Trophoblast cell (in vitro differentiated cells and primary cell): ENCODE data around the gene NFIB.

ENCODE experiments used
- DNase-seq, 2 donors: peaks; one replicate each; pipeline ENCODE4 v3.0.0-alpha.2; 2016
- H2AFZ ChIP-seq: 2 replicates; pipeline ENCODE4 v1.6.1; 2013; ENCODE audit warnings: low read length, moderate library complexity, mild to moderate bottlenecking; ENCODE audit not compliant: insufficient read depth, poor library complexity
- H2AK5ac ChIP-seq: 2 replicates; pipeline ENCODE4 v1.6.1; 2013; ENCODE audit warnings: mild to moderate bottlenecking, low read length
- H2BK120ac ChIP-seq: 2 replicates; pipeline ENCODE4 v1.6.1; 2013; ENCODE audit warnings: low read length, mild to moderate bottlenecking, moderate library complexity; ENCODE audit not compliant: insufficient read depth, poor library complexity
- H2BK12ac ChIP-seq: 2 replicates; pipeline ENCODE4 v1.6.1; 2013; ENCODE audit warnings: mild to moderate bottlenecking, low read length, moderate library complexity
- H2BK5ac ChIP-seq: 2 replicates; pipeline ENCODE4 v1.6.1; 2013; ENCODE audit warnings: low read length, low read depth, moderate library complexity, mild to moderate bottlenecking; ENCODE audit not compliant: poor library complexity
- H3K14ac ChIP-seq: 2 replicates; pipeline ENCODE4 v1.6.1; 2013; ENCODE audit warnings: mild to moderate bottlenecking, low read length
- H3K18ac ChIP-seq: 2 replicates; pipeline ENCODE4 v1.6.1; 2013; ENCODE audit warnings: mild to moderate bottlenecking, low read length
- H3K23ac ChIP-seq: 2 replicates; pipeline ENCODE4 v1.6.1; 2013; ENCODE audit warnings: low read length
- H3K27ac ChIP-seq: 2 replicates; pipeline ENCODE4 v1.5.1; 2013; ENCODE audit warnings: low read depth, mild to moderate bottlenecking, inconsistent platforms, low read length, moderate library complexity
- H3K27me3 ChIP-seq: 2 replicates; pipeline ENCODE4 v1.6.1; 2013; ENCODE audit warnings: inconsistent platforms, mild to moderate bottlenecking, low read length, moderate library complexity; ENCODE audit not compliant: insufficient read depth
- H3K36me3 ChIP-seq, 2 experiments: 1 replicate in 1 of 2; 2 replicates in 1 of 2; pipeline ENCODE4 v1.6.1; 2013; ENCODE audit warnings: low read length in 2 of 2, mild to moderate bottlenecking in 2 of 2, moderate library complexity in 1 of 2; ENCODE audit not compliant: insufficient read depth in 2 of 2, control insufficient read depth in 1 of 2
- H3K4ac ChIP-seq: 2 replicates; pipeline ENCODE4 v1.6.1; 2013; ENCODE audit warnings: low read depth, mild to moderate bottlenecking, low read length, moderate library complexity
- H3K4me1 ChIP-seq, 2 experiments: 1 replicate in 1 of 2; 2 replicates in 1 of 2; pipeline ENCODE4 v1.6.1; 2013; ENCODE audit warnings: low read length in 2 of 2, mild to moderate bottlenecking in 2 of 2, moderate library complexity in 1 of 2; ENCODE audit not compliant: insufficient read depth in 2 of 2, control insufficient read depth in 1 of 2
- H3K4me2 ChIP-seq: 2 replicates; pipeline ENCODE4 v1.6.1; 2013; ENCODE audit warnings: inconsistent platforms, mild to moderate bottlenecking, low read length, moderate library complexity
- H3K4me3 ChIP-seq: 2 replicates; pipeline ENCODE4 v1.5.1; 2013; ENCODE audit warnings: mild to moderate bottlenecking, low read depth, low read length, inconsistent platforms
- H3K79me1 ChIP-seq: one replicate; pipeline ENCODE4 v1.6.1; 2013; ENCODE audit warnings: low read length
- H3K79me2 ChIP-seq: 2 replicates; pipeline ENCODE4 v1.6.1; 2013; ENCODE audit warnings: low read length, mild to moderate bottlenecking; ENCODE audit not compliant: control insufficient read depth, insufficient read depth, poor library complexity
- H3K9ac ChIP-seq: 2 replicates; pipeline ENCODE4 v1.6.1; 2013; ENCODE audit warnings: mild to moderate bottlenecking, low read length
- H3K9me3 ChIP-seq: 2 replicates; pipeline ENCODE4 v1.6.1; 2013; ENCODE audit warnings: low read depth, mild to moderate bottlenecking, control low read depth, inconsistent platforms, low read length; ENCODE audit not compliant: insufficient read depth
- H4K12ac ChIP-seq: 2 replicates; pipeline ENCODE4 v1.6.1; 2013; ENCODE audit warnings: low read depth, mild to moderate bottlenecking, low read length, moderate library complexity
- H4K8ac ChIP-seq: 2 replicates; pipeline ENCODE4 v1.6.1; 2013; ENCODE audit warnings: low read depth, mild to moderate bottlenecking, low read length, moderate library complexity
- H4K91ac ChIP-seq: one replicate; pipeline ENCODE4 v1.6.1; 2013; ENCODE audit warnings: low read depth, mild to moderate bottlenecking, low read length, moderate library complexity
- WGBS: extraction: QIAGEN DNeasy Blood & Tissue Kit; methylation state at CpG from one replicate; pipeline ENCODE4 v1.1.7; 2013; ENCODE audit warnings: missing lambda C conversion rate; ENCODE audit not compliant: insufficient read length, insufficient coverage; ENCODE audit errors: extremely low coverage; 5-methylcytosine and 5-hydroxymethylcytosine counted together

The NFIB gene

DNA sequence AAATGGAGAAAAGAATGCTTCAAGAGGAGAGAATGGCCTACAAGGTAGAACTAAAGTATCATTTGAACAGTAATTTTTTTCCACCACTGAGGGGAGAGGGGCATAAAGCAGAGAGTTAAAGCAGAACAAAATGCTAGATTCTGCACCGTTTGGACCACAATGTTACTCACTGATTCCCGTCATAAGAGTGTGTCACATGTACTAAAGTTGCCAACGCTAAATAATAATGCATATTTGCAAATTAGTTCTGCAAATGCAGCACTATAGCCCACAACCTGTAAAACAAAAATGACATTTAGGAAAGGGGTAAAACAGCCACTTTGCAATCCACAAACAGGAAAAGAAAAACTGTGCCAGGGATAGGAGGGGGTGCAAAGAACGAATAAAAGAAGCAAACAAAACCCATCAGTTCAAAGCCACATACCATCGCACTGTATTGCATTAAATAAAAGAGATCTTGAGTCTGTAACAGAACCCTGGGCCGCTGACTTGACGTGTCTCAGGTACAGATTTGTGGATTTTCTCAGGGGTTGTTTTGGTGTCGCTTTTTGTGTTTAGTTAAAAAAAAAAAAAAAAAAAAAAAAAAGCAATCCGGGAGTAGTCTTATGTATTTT is 7.7 kb upstream of the NFIB start:
- Histone ChIP-seq H3K79me1 (peaks cover 9% of the 10 kb centered on the region), H2BK12ac (no peak overlapping the region), H3K4me2 (peak overlapping the region; percentile 61), H3K9ac (no peak overlapping the region), H2BK120ac (no peak overlapping the region), H3K79me2 (peaks cover 8% of the 10 kb centered on the region), H4K8ac (no peak overlapping the region), H3K27me3 (no peaks in the 10 kb centered on the region), H2BK5ac (no peak overlapping the region), H3K4me3 (no peak overlapping the region), H3K18ac (no peak overlapping the region), H3K27ac (no peak overlapping the region), H3K4me1 (no peaks in the 10 kb centered on the region), H3K23ac (no peak overlapping the region), H3K14ac (no peak overlapping the region), H4K91ac (peak overlapping the region; percentile 75), H4K12ac (no peak overlapping the region), H2AFZ (no peak overlapping the region), H3K4ac (no peak overlapping the region), H3K36me3 (no peaks in the 10 kb centered on the region), H2AK5ac (no peak overlapping the region), H3K9me3 (no peaks in the 10 kb centered on the region)
- WGBS: no CpG with 5 or more reads among the region's 9 CpGs
- DNase-seq: no peak

DNA sequence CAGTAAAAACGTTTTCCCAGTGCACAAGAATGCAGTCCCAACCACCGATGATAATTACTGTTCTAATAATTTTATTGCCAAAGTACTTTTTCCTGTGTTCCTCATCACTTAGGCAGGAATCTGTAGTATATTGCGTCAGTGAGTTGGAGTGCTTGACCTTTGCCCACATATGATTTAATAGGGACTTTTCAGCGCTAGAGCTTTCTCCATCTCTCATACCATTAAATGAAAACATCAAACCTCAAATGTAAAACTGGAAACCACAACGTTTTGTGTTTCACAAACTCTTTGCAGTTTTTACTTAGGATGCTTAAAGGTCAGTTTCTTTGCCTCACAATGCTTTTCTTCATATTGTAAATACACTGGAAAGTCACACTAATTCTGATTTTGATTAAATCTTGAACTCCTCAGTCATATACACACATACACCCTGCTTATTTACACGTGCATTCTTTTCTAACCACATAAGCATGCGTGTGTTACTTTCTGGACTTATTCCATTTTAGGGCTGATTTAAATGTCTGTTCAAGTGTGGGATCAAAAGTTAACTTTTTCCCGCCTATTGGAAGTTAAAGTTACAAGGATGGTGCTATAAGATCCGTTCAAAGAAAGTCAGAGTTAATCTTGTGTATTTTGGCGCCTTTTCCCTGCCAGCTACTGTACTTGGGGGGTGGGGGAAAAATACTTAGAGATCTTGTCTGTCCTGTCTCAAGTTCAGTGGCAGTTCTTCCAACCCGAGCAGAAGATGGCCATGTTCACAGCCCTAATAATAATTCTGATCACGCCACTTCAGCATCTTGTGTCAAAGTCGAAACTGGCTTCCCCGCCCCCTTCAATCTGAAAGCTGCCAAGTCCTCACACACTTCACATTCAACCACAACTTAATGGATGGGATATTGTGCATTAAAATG is 6.6 kb upstream of the NFIB start:
- no peak overlapping the region for H2BK5ac ChIP-seq
- peaks cover 9% of the 10 kb centered on the region for H3K79me2 ChIP-seq
- no peak overlapping the region for H3K4me3 ChIP-seq
- no peak overlapping the region for H2BK120ac ChIP-seq
- H3K14ac ChIP-seq: no peak overlapping the region
- H2BK12ac ChIP-seq: no peak overlapping the region
- H4K8ac ChIP-seq: no peak overlapping the region
- H3K9me3 ChIP-seq: no peaks in the 10 kb centered on the region
- no peaks in the 10 kb centered on the region for H3K36me3 ChIP-seq
- H3K79me1 ChIP-seq: peaks cover 13% of the 10 kb centered on the region
- WGBS: no CpG with 5 or more reads among the region's 14 CpGs
- H3K23ac ChIP-seq: no peak overlapping the region
- no peak overlapping the region for H2AFZ ChIP-seq
- H2AK5ac ChIP-seq: no peak overlapping the region
- H3K4me1 ChIP-seq: no peaks in the 10 kb centered on the region
- H3K4ac ChIP-seq: no peak overlapping the region
- no peak overlapping the region for H4K12ac ChIP-seq
- H3K4me2 ChIP-seq: peak overlapping the region; percentile 9
- DNase-seq: peak; percentile 31 to 61
- H3K9ac ChIP-seq: no peak overlapping the region
- H3K27me3 ChIP-seq: no peaks in the 10 kb centered on the region
- no peak overlapping the region for H3K27ac ChIP-seq
- H4K91ac ChIP-seq: no peak overlapping the region
- no peak overlapping the region for H3K18ac ChIP-seq

DNA sequence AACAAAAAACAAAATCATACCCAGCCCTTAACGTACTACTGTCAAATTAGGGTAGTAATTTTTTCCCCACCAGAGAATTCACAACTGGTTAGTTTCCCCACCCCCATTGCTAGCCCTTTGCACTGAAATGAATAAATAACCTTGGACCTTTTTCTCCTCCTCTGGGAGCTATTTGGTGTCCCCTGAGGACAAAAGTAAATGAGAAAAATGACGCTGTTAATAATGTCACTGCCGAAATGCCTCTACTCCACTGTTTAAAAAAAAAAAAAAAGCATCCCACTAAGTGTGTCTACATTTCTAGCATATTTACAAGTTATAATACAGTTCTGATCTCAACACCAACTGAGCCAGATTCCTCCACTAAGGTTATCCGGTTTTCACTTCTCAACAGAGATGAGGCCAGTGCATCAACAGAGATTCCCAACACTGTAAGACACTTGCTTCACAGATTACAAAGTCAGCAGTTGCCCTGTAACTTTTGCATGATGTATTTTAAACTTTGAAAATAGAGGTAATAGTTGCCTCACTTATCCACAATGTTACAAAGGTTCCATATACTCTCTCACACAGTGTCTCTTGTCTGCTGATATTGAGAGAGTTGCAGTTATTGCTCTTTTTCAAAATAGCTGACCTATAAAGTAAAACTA is 5.1 kb upstream of the NFIB start:
- H3K79me1 ChIP-seq: peaks cover 22% of the 10 kb centered on the region
- H4K91ac ChIP-seq: no peak overlapping the region
- no peak overlapping the region for H2BK120ac ChIP-seq
- H4K12ac ChIP-seq: no peak overlapping the region
- no peak overlapping the region for H2BK12ac ChIP-seq
- H3K4me1 ChIP-seq: no peaks in the 10 kb centered on the region
- H3K4me3 ChIP-seq: no peak overlapping the region
- WGBS: no CpG with 5 or more reads among the region's 4 CpGs
- no peak overlapping the region for H3K14ac ChIP-seq
- DNase-seq: no peak
- H3K4ac ChIP-seq: no peak overlapping the region
- no peak overlapping the region for H3K23ac ChIP-seq
- no peak overlapping the region for H4K8ac ChIP-seq
- no peak overlapping the region for H3K27ac ChIP-seq
- H2AFZ ChIP-seq: no peak overlapping the region
- H3K9ac ChIP-seq: no peak overlapping the region
- no peak overlapping the region for H2AK5ac ChIP-seq
- peaks cover 14% of the 10 kb centered on the region for H3K79me2 ChIP-seq
- H3K9me3 ChIP-seq: no peaks in the 10 kb centered on the region
- no peak overlapping the region for H3K18ac ChIP-seq
- H3K27me3 ChIP-seq: no peaks in the 10 kb centered on the region
- H3K36me3 ChIP-seq: no peaks in the 10 kb centered on the region
- H2BK5ac ChIP-seq: no peak overlapping the region
- H3K4me2 ChIP-seq: no peak overlapping the region

DNA sequence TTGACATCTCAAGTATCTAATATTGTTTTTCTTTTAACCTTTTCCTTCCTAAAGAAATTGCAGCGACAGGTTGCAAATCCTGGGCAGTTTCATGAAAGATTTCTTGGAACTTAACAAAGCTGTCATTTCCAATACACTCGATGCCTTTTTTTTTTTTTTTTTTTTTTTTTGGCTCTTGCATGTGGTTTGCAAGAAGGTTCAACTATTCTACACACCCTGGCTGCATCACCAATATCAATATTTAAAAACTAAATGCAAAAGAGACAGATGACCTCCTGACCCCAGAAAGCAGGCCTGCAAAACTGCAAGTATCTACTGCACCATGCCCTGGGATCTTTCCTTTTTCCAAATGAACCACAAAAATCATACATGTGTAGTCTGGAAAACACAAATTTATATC is 4.4 kb upstream of the NFIB start:
- Histone ChIP-seq H3K27ac (no peak overlapping the region), H3K27me3 (no peaks in the 10 kb centered on the region), H3K36me3 (no peaks in the 10 kb centered on the region), H4K91ac (no peak overlapping the region), H3K9ac (no peak overlapping the region), H3K4me2 (no peak overlapping the region), H3K79me1 (peaks cover 22% of the 10 kb centered on the region), H2BK12ac (no peak overlapping the region), H3K9me3 (no peaks in the 10 kb centered on the region), H2AK5ac (no peak overlapping the region), H3K4ac (no peak overlapping the region), H3K23ac (no peak overlapping the region), H2AFZ (no peak overlapping the region), H4K8ac (no peak overlapping the region), H3K18ac (no peak overlapping the region), H3K14ac (no peak overlapping the region), H2BK120ac (no peak overlapping the region), H3K4me3 (no peak overlapping the region), H3K79me2 (peaks cover 14% of the 10 kb centered on the region), H2BK5ac (no peak overlapping the region), H4K12ac (no peak overlapping the region), H3K4me1 (no peaks in the 10 kb centered on the region)
- DNase-seq: no peak
- no CpG with 5 or more reads among the region's 2 CpGs for WGBS
